ENCODE data around the gene ANKRD23.

Gene ANKRD23

GRCh38 chr2:96859099-96859649, 15.4 kb upstream of the ANKRD23 start:
- Histone ChIP-seq H3K9ac (ENCODE audit: low read length) (no peak overlapping the region), H3K27me3 (ENCODE audit: control insufficient read depth in 1 of 2, insufficient read depth in 2 of 2, low read length in 2 of 2) (no peaks in the 10 kb centered on the region), H3K9me3 (ENCODE audit: low read length) (no peaks in the 10 kb centered on the region), H3K36me3 (ENCODE audit: insufficient read depth, low read length) (peaks cover 27% of the 10 kb centered on the region), H3K4me1 (ENCODE audit: insufficient read depth, low read length) (peaks cover 35% of the 10 kb centered on the region), H3K27ac (ENCODE audit: low read depth, low read length) (peak overlapping the region; percentile 89), H3K4me3 (ENCODE audit: low read depth in 1 of 2, low read length in 2 of 2) (peak overlapping the region; percentile 20 to 45)

- H3K27ac ChIP-seq (ENCODE audit: low read depth, low read length) = peak within 1 kb of the TSS; percentile 89
- peaks cover 23% of the 10 kb centered on the region for H3K36me3 ChIP-seq (ENCODE audit: insufficient read depth, low read length)
Observed at GRCh38 chr2:96857667-96858372, 14.0 kb upstream of the ANKRD23 start, which contains the start of gene ANKRD39. Gene ANKRD39, minus strand, starts transcription at chr2:96858016. Its CDS starts 29 bp downstream, at chr2:96857987.

GRCh38 chr2:96856776-96857666, 13.2 kb upstream of the ANKRD23 start:
- peaks cover 23% of the 10 kb centered on the region for H3K36me3 ChIP-seq (ENCODE audit: insufficient read depth, low read length)
- no peaks in the 10 kb centered on the region for H3K27me3 ChIP-seq (ENCODE audit: control insufficient read depth in 1 of 2, insufficient read depth in 2 of 2, low read length in 2 of 2)
- peaks cover 32% of the 10 kb centered on the region for H3K4me1 ChIP-seq (ENCODE audit: insufficient read depth, low read length)
- H3K27ac ChIP-seq (ENCODE audit: low read depth, low read length) = peak overlapping the region; percentile 89
- peak overlapping the region; percentile 67 to 88 for H3K4me3 ChIP-seq (ENCODE audit: low read depth in 1 of 2, low read length in 2 of 2)
- H3K9me3 ChIP-seq (ENCODE audit: low read length) = no peaks in the 10 kb centered on the region
- H3K9ac ChIP-seq (ENCODE audit: low read length) = peak overlapping the region; percentile 46

More at GRCh38 chr2:96857667-96858372, 14.0 kb upstream of the ANKRD23 start, which contains the start of gene ANKRD39:
- Histone ChIP-seq H3K9me3 (ENCODE audit: low read length) (no peaks in the 10 kb centered on the region), H3K9ac (ENCODE audit: low read length) (peak within 1 kb of the TSS; percentile 46), H3K27me3 (ENCODE audit: control insufficient read depth in 1 of 2, insufficient read depth in 2 of 2, low read length in 2 of 2) (no peaks in the 10 kb centered on the region), H3K4me1 (ENCODE audit: insufficient read depth, low read length) (peaks cover 32% of the 10 kb centered on the region), H3K4me3 (ENCODE audit: low read depth in 1 of 2, low read length in 2 of 2) (peak within 1 kb of the TSS; percentile 67 to 88)

GRCh38 chr2:96853321-96853720, 9.5 kb upstream of the ANKRD23 start:
- no peaks in the 10 kb centered on the region for H3K9me3 ChIP-seq (ENCODE audit: low read length)
- no peak overlapping the region for H3K9ac ChIP-seq (ENCODE audit: low read length)
- H3K27ac ChIP-seq (ENCODE audit: low read depth, low read length) = no peak overlapping the region
- H3K4me3 ChIP-seq (ENCODE audit: low read depth in 1 of 2, low read length in 2 of 2) = no peak overlapping the region
- H3K36me3 ChIP-seq (ENCODE audit: insufficient read depth, low read length) = peaks cover 31% of the 10 kb centered on the region
- peaks cover 12% of the 10 kb centered on the region for H3K4me1 ChIP-seq (ENCODE audit: insufficient read depth, low read length)
- no peaks in the 10 kb centered on the region for H3K27me3 ChIP-seq (ENCODE audit: control insufficient read depth in 1 of 2, insufficient read depth in 2 of 2, low read length in 2 of 2)

GRCh38 chr2:96852667-96853066, 8.8 kb upstream of the ANKRD23 start:
- Histone ChIP-seq H3K9me3 (ENCODE audit: low read length) (no peaks in the 10 kb centered on the region), H3K4me3 (ENCODE audit: low read depth in 1 of 2, low read length in 2 of 2) (no peak overlapping the region), H3K27me3 (ENCODE audit: control insufficient read depth in 1 of 2, insufficient read depth in 2 of 2, low read length in 2 of 2) (no peaks in the 10 kb centered on the region), H3K36me3 (ENCODE audit: insufficient read depth, low read length) (peaks cover 36% of the 10 kb centered on the region), H3K9ac (ENCODE audit: low read length) (no peak overlapping the region), H3K27ac (ENCODE audit: low read depth, low read length) (no peak overlapping the region), H3K4me1 (ENCODE audit: insufficient read depth, low read length) (peaks cover 12% of the 10 kb centered on the region)

GRCh38 chr2:96848264-96848663, 4.4 kb upstream of the ANKRD23 start:
- Histone ChIP-seq H3K4me1 (ENCODE audit: insufficient read depth, low read length) (no peaks in the 10 kb centered on the region), H3K4me3 (ENCODE audit: low read depth in 1 of 2, low read length in 2 of 2) (no peak overlapping the region), H3K9me3 (ENCODE audit: low read length) (no peaks in the 10 kb centered on the region), H3K36me3 (ENCODE audit: insufficient read depth, low read length) (peaks cover 47% of the 10 kb centered on the region), H3K9ac (ENCODE audit: low read length) (no peak overlapping the region), H3K27ac (ENCODE audit: low read depth, low read length) (no peak overlapping the region), H3K27me3 (ENCODE audit: control insufficient read depth in 1 of 2, insufficient read depth in 2 of 2, low read length in 2 of 2) (no peaks in the 10 kb centered on the region)

- Histone ChIP-seq H3K27me3 (ENCODE audit: control insufficient read depth in 1 of 2, insufficient read depth in 2 of 2, low read length in 2 of 2) (no peaks in the 10 kb centered on the region), H3K9me3 (ENCODE audit: low read length) (no peaks in the 10 kb centered on the region), H3K4me1 (ENCODE audit: insufficient read depth, low read length) (no peaks in the 10 kb centered on the region), H3K9ac (ENCODE audit: low read length) (no peak overlapping the region), H3K27ac (ENCODE audit: low read depth, low read length) (no peak overlapping the region), H3K4me3 (ENCODE audit: low read depth in 1 of 2, low read length in 2 of 2) (no peak overlapping the region), H3K36me3 (ENCODE audit: insufficient read depth, low read length) (peaks cover 40% of the 10 kb centered on the region)
Observed at GRCh38 chr2:96847586-96847985, 3.8 kb upstream of the ANKRD23 start.

- peaks cover 37% of the 10 kb centered on the region for H3K36me3 ChIP-seq (ENCODE audit: insufficient read depth, low read length)
- no peaks in the 10 kb centered on the region for H3K4me1 ChIP-seq (ENCODE audit: insufficient read depth, low read length)
- no peak overlapping the region for H3K9ac ChIP-seq (ENCODE audit: low read length)
- H3K4me3 ChIP-seq (ENCODE audit: low read depth in 1 of 2, low read length in 2 of 2) = no peak overlapping the region
- H3K9me3 ChIP-seq (ENCODE audit: low read length) = no peaks in the 10 kb centered on the region
- H3K27ac ChIP-seq (ENCODE audit: low read depth, low read length) = no peak overlapping the region
- no peaks in the 10 kb centered on the region for H3K27me3 ChIP-seq (ENCODE audit: control insufficient read depth in 1 of 2, insufficient read depth in 2 of 2, low read length in 2 of 2)
Observed at GRCh38 chr2:96846825-96847224, 3.0 kb upstream of the ANKRD23 start.

- Histone ChIP-seq H3K36me3 (ENCODE audit: insufficient read depth, low read length) (peaks cover 26% of the 10 kb centered on the region), H3K9me3 (ENCODE audit: low read length) (no peaks in the 10 kb centered on the region), H3K27me3 (ENCODE audit: control insufficient read depth in 1 of 2, insufficient read depth in 2 of 2, low read length in 2 of 2) (no peaks in the 10 kb centered on the region), H3K4me1 (ENCODE audit: insufficient read depth, low read length) (peaks cover 4% of the 10 kb centered on the region), H3K9ac (ENCODE audit: low read length) (no peak overlapping the region), H3K27ac (ENCODE audit: low read depth, low read length) (no peak overlapping the region), H3K4me3 (ENCODE audit: low read depth in 1 of 2, low read length in 2 of 2) (no peak overlapping the region)
Observed at GRCh38 chr2:96844405-96844808, 586 bp upstream of the ANKRD23 start.

GRCh38 chr2:96842600-96842999, 1.2 kb downstream of the ANKRD23 start:
- no peaks in the 10 kb centered on the region for H3K27me3 ChIP-seq (ENCODE audit: control insufficient read depth in 1 of 2, insufficient read depth in 2 of 2, low read length in 2 of 2)
- H3K36me3 ChIP-seq (ENCODE audit: insufficient read depth, low read length) = peaks cover 32% of the 10 kb centered on the region
- no peak overlapping the region for H3K9ac ChIP-seq (ENCODE audit: low read length)
- no peak overlapping the region for H3K27ac ChIP-seq (ENCODE audit: low read depth, low read length)
- peaks cover 9% of the 10 kb centered on the region for H3K4me1 ChIP-seq (ENCODE audit: insufficient read depth, low read length)
- H3K4me3 ChIP-seq (ENCODE audit: low read depth in 1 of 2, low read length in 2 of 2) = no peak overlapping the region
- H3K9me3 ChIP-seq (ENCODE audit: low read length) = no peaks in the 10 kb centered on the region

- Histone ChIP-seq H3K4me1 (ENCODE audit: insufficient read depth, low read length) (peaks cover 9% of the 10 kb centered on the region), H3K9me3 (ENCODE audit: low read length) (no peaks in the 10 kb centered on the region), H3K36me3 (ENCODE audit: insufficient read depth, low read length) (peaks cover 33% of the 10 kb centered on the region), H3K4me3 (ENCODE audit: low read depth in 1 of 2, low read length in 2 of 2) (no peak overlapping the region), H3K9ac (ENCODE audit: low read length) (no peak overlapping the region), H3K27me3 (ENCODE audit: control insufficient read depth in 1 of 2, insufficient read depth in 2 of 2, low read length in 2 of 2) (no peaks in the 10 kb centered on the region), H3K27ac (ENCODE audit: low read depth, low read length) (no peak overlapping the region)
Observed at GRCh38 chr2:96841701-96842495, 1.9 kb downstream of the ANKRD23 start.

Data from muscle layer of colon (tissue), 2 donors.